GM12891 (cell line): ENCODE measurements around the gene MEIS1.
"Not testable (repeated sequence)": the region's sequence is repeated elsewhere in the genome, so short reads cannot be mapped to it uniquely, and the experiment has no call there.

Experiments
- DNase-seq: peaks from one replicate; pipeline ENCODE4 v3.0.0; 2011; ENCODE audit warnings: low spot score; ENCODE audit not compliant: insufficient read length
- FAIRE-seq: peaks from 2 replicates; lab custom pipeline; 2011; peaks lifted over from hg19 to GRCh38; lab: Jason Lieb, UNC
- PAX5 ChIP-seq: IDR thresholded peaks from 2 replicates; pipeline ENCODE4 v1.6.1; 2011; ENCODE audit warnings: low read length, moderate library complexity, mild to moderate bottlenecking; ENCODE audit not compliant: insufficient read depth, severe bottlenecking
- POLR2A ChIP-seq: IDR thresholded peaks from 2 replicates; pipeline ENCODE4 v1.6.1; 2011; ENCODE audit warnings: low read depth, low read length, control low read depth
- POLR2AphosphoS5 ChIP-seq: IDR thresholded peaks from 2 replicates; pipeline ENCODE4 v1.6.1; 2011; ENCODE audit warnings: low read depth, low read length, control low read depth
- POU2F2 ChIP-seq: IDR thresholded peaks from 2 replicates; pipeline ENCODE4 v1.6.1; 2011; ENCODE audit warnings: low read depth, mild to moderate bottlenecking, control low read depth, low read length, moderate library complexity
- SPI1 ChIP-seq: IDR thresholded peaks from 2 replicates; pipeline ENCODE4 v1.6.1; 2011; ENCODE audit warnings: low read depth, low read length, control low read depth
- TAF1 ChIP-seq: IDR thresholded peaks from 2 replicates; pipeline ENCODE4 v1.6.1; 2011; ENCODE audit warnings: low read depth, low read length, control low read depth

MEIS1 gene

GRCh38 chr2:66481100-66481549 lies 46.2 kb downstream of the MEIS1 start:
- TF ChIP-seq TAF1 (no peak), SPI1 (0 out of 2 replicates have a peak, but pooled peaks have one; percentile 29)
- no peak for DNase-seq
- no peak for FAIRE-seq

- not testable (repeated sequence) for DNase-seq, FAIRE-seq
Measured at GRCh38 chr2:66485252-66485651, 50.3 kb downstream of the MEIS1 start.

GRCh38 chr2:66488946-66489345 lies 54.0 kb downstream of the MEIS1 start:
- TF ChIP-seq TAF1 (no peak), POLR2AphosphoS5 (no peak), SPI1 (no peak), POU2F2 (no peak), POLR2A (no peak), PAX5 (no peak)
- DNase-seq (no peak), FAIRE-seq (no peak)

GRCh38 chr2:66489436-66489835 lies 54.5 kb downstream of the MEIS1 start:
- TF ChIP-seq PAX5 (no peak), SPI1 (no peak), POLR2AphosphoS5 (no peak), POU2F2 (no peak), POLR2A (no peak), TAF1 (no peak)
- DNase-seq = no peak
- FAIRE-seq = no peak

GRCh38 chr2:66490588-66491001 lies 55.7 kb downstream of the MEIS1 start:
- TF ChIP-seq POLR2A (no peak), PAX5 (no peak), SPI1 (no peak), POU2F2 (no peak), TAF1 (no peak), POLR2AphosphoS5 (no peak)
- FAIRE-seq = no peak
- DNase-seq = no peak

- FAIRE-seq (no peak), DNase-seq (no peak)
- TF ChIP-seq POLR2A (no peak), TAF1 (no peak), POU2F2 (no peak), SPI1 (no peak), POLR2AphosphoS5 (no peak), PAX5 (no peak)
Measured at GRCh38 chr2:66494708-66495107, 59.8 kb downstream of the MEIS1 start.

GRCh38 chr2:66495788-66496640 lies 61.1 kb downstream of the MEIS1 start:
- TF ChIP-seq POLR2A (no peak), SPI1 (no peak), POU2F2 (no peak), PAX5 (no peak), POLR2AphosphoS5 (no peak), TAF1 (no peak)
- DNase-seq = no peak
- no peak for FAIRE-seq

GRCh38 chr2:66496670-66497420 lies 61.9 kb downstream of the MEIS1 start:
- no peak for DNase-seq
- TF ChIP-seq POLR2A (no peak), TAF1 (no peak), POU2F2 (no peak), SPI1 (no peak), POLR2AphosphoS5 (no peak), PAX5 (no peak)
- no peak for FAIRE-seq

GRCh38 chr2:66497431-66498288 lies 62.7 kb downstream of the MEIS1 start:
- DNase-seq = no peak
- TF ChIP-seq POLR2AphosphoS5 = no peak
- TF ChIP-seq SPI1 = no peak
- no peak for TF ChIP-seq TAF1
- TF ChIP-seq POU2F2 = no peak
- TF ChIP-seq PAX5 = no peak
- TF ChIP-seq POLR2A = no peak
- no peak for FAIRE-seq
